Activated naive CD4-positive, alpha-beta T cell (primary cell): ENCODE measurements around the gene RAPGEF4.

Source experiments
- DNase-seq, 4 experiments: peaks; one replicate each; lab custom pipeline; 2025; lab: John Stamatoyannopoulos, UW

The RAPGEF4 gene

GRCh38 chr2:172860336-172860707 is 124.7 kb downstream of the RAPGEF4 start:
- no peak for DNase-seq

GRCh38 chr2:172861098-172861497 is 125.5 kb downstream of the RAPGEF4 start:
- no peak for DNase-seq

GRCh38 chr2:172861656-172862476 is 126.2 kb downstream of the RAPGEF4 start:
- no peak for DNase-seq

GRCh38 chr2:172863341-172863740 is 127.7 kb downstream of the RAPGEF4 start:
- DNase-seq, result no peak

GRCh38 chr2:172864182-172864581 is 128.5 kb downstream of the RAPGEF4 start:
- peak; percentile 1 to 13 (median 2) for DNase-seq

- no peak for DNase-seq
Observed at GRCh38 chr2:172865422-172865821, 129.8 kb downstream of the RAPGEF4 start.

- no peak for DNase-seq
Observed at GRCh38 chr2:172869861-172870260, 134.2 kb downstream of the RAPGEF4 start.

GRCh38 chr2:172870396-172870795 is 134.8 kb downstream of the RAPGEF4 start:
- DNase-seq, result no peak

- no peak for DNase-seq
Observed at GRCh38 chr2:172877826-172878225, 142.2 kb downstream of the RAPGEF4 start.

GRCh38 chr2:172878260-172878659 is 142.6 kb downstream of the RAPGEF4 start:
- no peak for DNase-seq

GRCh38 chr2:172884336-172884735 is 148.7 kb downstream of the RAPGEF4 start:
- DNase-seq, result no peak

GRCh38 chr2:172885996-172886395 is 150.4 kb downstream of the RAPGEF4 start:
- no peak for DNase-seq

GRCh38 chr2:172887280-172887679 is 151.6 kb downstream of the RAPGEF4 start:
- no peak for DNase-seq

GRCh38 chr2:172888714-172889669 is 153.3 kb downstream of the RAPGEF4 start:
- no peak for DNase-seq

GRCh38 chr2:172889768-172890430 is 154.3 kb downstream of the RAPGEF4 start:
- DNase-seq, result no peak

GRCh38 chr2:172893111-172893510 is 157.5 kb downstream of the RAPGEF4 start:
- DNase-seq, result no peak

GRCh38 chr2:172893671-172894070 is 158.0 kb downstream of the RAPGEF4 start:
- no peak for DNase-seq

- DNase-seq, result no peak
Observed at GRCh38 chr2:172894689-172895387, 159.2 kb downstream of the RAPGEF4 start.

GRCh38 chr2:172896661-172897081 is 161.0 kb downstream of the RAPGEF4 start:
- DNase-seq, result no peak

- no peak for DNase-seq
Observed at GRCh38 chr2:172900871-172901270, 165.2 kb downstream of the RAPGEF4 start.

GRCh38 chr2:172901913-172902312 is 166.3 kb downstream of the RAPGEF4 start:
- no peak for DNase-seq

- DNase-seq, result no peak
Observed at GRCh38 chr2:172904236-172904635, 168.6 kb downstream of the RAPGEF4 start.
